K562 (cell line): ENCODE measurements around the gene CTIF. TPM values are rescaled to one million over a fixed set of nuclear protein-coding genes. Genes with fewer than 3 reads are reported as not detected.

Experiments
- ATAC-seq: fragments of 200-7000 bp; cut with Tn5 transposase; 3 replicates; pipeline ENCODE4 v1.9.1; 2020; ENCODE audit warnings: moderate library complexity
- BruUV-seq: library from RNA; stranded (reverse); fragments of 400-500 nt; replicated peaks from 2 replicates; lab custom pipeline; 2021; lab: Mats Ljungman, UMichigan
- CTCF ChIA-PET: fragments of 300-600 bp; formaldehyde crosslinking; extraction: SDS; loops from one replicate; lab custom pipeline; 2021; ENCODE audit warnings: low intra/inter-chr PET ratio; lab: Yijun Ruan, JAX
- POLR2A ChIA-PET: fragments of 300-600, 350-650 bp; sonication (Branson Sonifier 250); formaldehyde crosslinking; extraction: SDS; loops from one replicate; lab custom pipeline; 2021; ENCODE audit warnings: antibody characterized with exemption, inconsistent platforms; lab: Yijun Ruan, JAX
- DNase-seq, 4 experiments: peaks; one replicate each; pipeline versions ENCODE4 v3.0.0 to v3.0.0-alpha.2; 2011 to 2018; ENCODE audit warnings: low spot score in 3 of 4, mixed read lengths in 3 of 4; ENCODE audit errors: extremely low read depth in 1 of 4
- FAIRE-seq: peaks from 2 replicates; lab custom pipeline; 2011; peaks lifted over from hg19 to GRCh38; lab: Jason Lieb, UNC
- H2AFZ ChIP-seq: 2 replicates; pipeline ENCODE4 v1.6.0; 2011; ENCODE audit warnings: low read depth, low read length, control low read depth, inconsistent platforms
- H3K27ac ChIP-seq: fragments of 200-600 bp; 3 replicates; pipeline ENCODE4 v1.8.0; 2011; ENCODE audit warnings: low read depth, mild to moderate bottlenecking, control low read depth, inconsistent platforms, low read length, moderate library complexity, mixed read lengths; ENCODE audit errors: extremely low read depth
- H3K27me3 ChIP-seq, 2 experiments: fragments of 300-600 bp in 1 of 2; 2 replicates in 1 of 2; 3 replicates in 1 of 2; pipeline versions ENCODE4 v1.6.0 to v1.8.0; 2011; ENCODE audit warnings: inconsistent platforms in 2 of 2, low read length in 2 of 2, mild to moderate bottlenecking in 1 of 2, mixed read lengths in 1 of 2, moderate library complexity in 1 of 2; ENCODE audit not compliant: control insufficient read depth in 2 of 2, insufficient read depth in 2 of 2
- H3K36me3 ChIP-seq: fragments of 300-600 bp; 3 replicates; pipeline ENCODE4 v1.8.0; 2011; ENCODE audit warnings: mild to moderate bottlenecking, low read length, inconsistent platforms; ENCODE audit not compliant: control insufficient read depth, insufficient read depth
- H3K4me1 ChIP-seq, 2 experiments: fragments of 200-600 bp in 1 of 2; replicated peaks in 1 of 2; 2 replicates in 1 of 2; 3 replicates in 1 of 2; pipeline versions ENCODE4 v1.5.1 to v1.8.0; 2011; ENCODE audit warnings: inconsistent platforms in 2 of 2, low read length in 2 of 2, mild to moderate bottlenecking in 1 of 2, mixed read lengths in 1 of 2, moderate library complexity in 1 of 2; ENCODE audit not compliant: control insufficient read depth in 2 of 2, insufficient read depth in 2 of 2
- H3K4me2 ChIP-seq: 2 replicates; pipeline ENCODE4 v1.6.1; 2011; ENCODE audit warnings: low read length, control low read depth, inconsistent platforms, mixed read lengths; ENCODE audit not compliant: insufficient read depth
- H3K4me3 ChIP-seq: fragments of 200-600 bp; sonication (generic), shearing (Covaris generic); 2 replicates; pipeline ENCODE4 v1.5.1; 2016; ENCODE audit warnings: control low read depth, inconsistent platforms
- H3K79me2 ChIP-seq: fragments of 200-600 bp; 3 replicates; pipeline ENCODE4 v1.8.0; 2011; ENCODE audit warnings: low read length, inconsistent platforms; ENCODE audit not compliant: control insufficient read depth, insufficient read depth
- H3K9ac ChIP-seq, 2 experiments: 2 replicates each; pipeline versions ENCODE4 v1.6.0 to v1.6.1; 2011; ENCODE audit warnings: low read depth in 2 of 2, low read length in 2 of 2, control low read depth in 1 of 2, inconsistent platforms in 1 of 2, mild to moderate bottlenecking in 1 of 2, mixed read lengths in 1 of 2; ENCODE audit not compliant: insufficient read depth in 1 of 2
- H3K9me1 ChIP-seq: one replicate; pipeline ENCODE4 v1.6.0; 2011; ENCODE audit warnings: inconsistent platforms, mild to moderate bottlenecking, low read length, moderate library complexity; ENCODE audit not compliant: control insufficient read depth, insufficient read depth
- H3K9me3 ChIP-seq: replicated peaks from 2 replicates; pipeline ENCODE4 v1.5.1; 2011; ENCODE audit warnings: low read depth, low read length, inconsistent platforms; ENCODE audit not compliant: control insufficient read depth, insufficient read depth
- H4K20me1 ChIP-seq: replicated peaks from 2 replicates; pipeline ENCODE4 v1.6.1; 2011; ENCODE audit warnings: low read length, inconsistent platforms, mixed read lengths; ENCODE audit not compliant: control insufficient read depth, insufficient read depth
- ARID1B ChIP-seq: fragments of 450-650 bp; IDR thresholded peaks from 2 replicates; pipeline ENCODE4 v1.6.1; 2016; ENCODE audit warnings: antibody characterized with exemption, mild to moderate bottlenecking, inconsistent platforms
- CCNT2 ChIP-seq: IDR thresholded peaks from 2 replicates; pipeline ENCODE4 v1.6.1; 2011; ENCODE audit warnings: borderline replicate concordance, low read depth, mild to moderate bottlenecking, moderate library complexity, mixed read lengths, low read length; ENCODE audit not compliant: insufficient read length; ENCODE audit errors: extremely low read depth
- HOXB6 ChIP-seq: fragments of 250-450 bp; sonication (Bioruptor Pico); IDR thresholded peaks from 2 replicates; pipeline ENCODE4 v1.5.1; 2022; ENCODE audit warnings: mild to moderate bottlenecking, borderline replicate concordance
- NCOA1 ChIP-seq: fragments of 450-650 bp; IDR thresholded peaks from 2 replicates; pipeline ENCODE4 v1.6.1; 2016; ENCODE audit warnings: low read depth
- NCOR1 ChIP-seq: fragments of 450-650 bp; IDR thresholded peaks from 2 replicates; pipeline ENCODE4 v1.6.1; 2016; ENCODE audit warnings: mild to moderate bottlenecking, moderate library complexity
- TGIF2 ChIP-seq: sonication (generic); formaldehyde crosslinking; IDR thresholded peaks from 2 replicates; pipeline ENCODE4 v1.8.1; 2022; ENCODE audit warnings: mild to moderate bottlenecking, missing genetic modification reagents, moderate library complexity
- ZFP36 ChIP-seq: fragments of 150-350 bp; IDR thresholded peaks from 2 replicates; pipeline ENCODE4 v1.6.1; 2018; ENCODE audit warnings: low read length, low read depth; ENCODE audit not compliant: partially characterized antibody
- ZNF24 ChIP-seq: fragments of 450-650 bp; IDR thresholded peaks from 2 replicates; pipeline ENCODE4 v1.6.1; 2016
- WGBS: fragments of 100-300 bp; shearing (Covaris generic); methylation state at CpG from one replicate; pipeline ENCODE4 v1.1.6; 2016; ENCODE audit warnings: low coverage, mixed read lengths; ENCODE audit not compliant: insufficient coverage; ENCODE audit errors: missing lambda C conversion rate; 5-methylcytosine and 5-hydroxymethylcytosine counted together
- in situ Hi-C: fragments of 300-500 bp; cut with MboI; formaldehyde crosslinking; loops from 4 replicates; pipeline ENCODE4 v1.15.0; 2018; ENCODE audit warnings: inconsistent platforms, mixed read lengths
- intact Hi-C: fragments of 100-400 bp; cut with micrococcal nuclease; formaldehyde crosslinking; loops from 2 replicates; pipeline ENCODE4 v1.14.2; 2022
- polyA plus RNA-seq, 8 experiments: library from polyadenylated mRNA; depleted of rRNA in 4 of 8; stranded (reverse) in 5 of 8; unstranded in 3 of 8; fragments of >200 nt; fragmentation: Nextera tagmentation in 2 of 8; fragmentation: Illumina TruSeq in 1 of 8; extraction: Ambion mirVana in 2 of 8; extraction: Trizol in 1 of 8; gene quantifications; 2 replicates each; pipeline versions ENCODE4 v1.2.1 to v1.2.3, GENCODE V29; 2011 to 2014; ENCODE audit warnings: inconsistent platforms in 1 of 8, missing spikeins in 1 of 8
- total RNA-seq, 7 experiments: library from RNA; depleted of rRNA in 6 of 7; stranded (reverse); fragments of >200 nt in 6 of 7; fragmentation: Illumina TruSeq in 2 of 7; extraction: Trizol in 2 of 7; gene quantifications; 2 replicates each; pipeline versions ENCODE4 v1.2.1 to v1.2.3, GENCODE V29; 2011 to 2021; ENCODE audit warnings: low replicate concordance in 1 of 7
- TF ChIP-seq, protein P1 (sequence below): sonication (generic); formaldehyde crosslinking; IDR thresholded peaks from 2 replicates; pipeline ENCODE4 v1.8.0; 2022; ENCODE audit warnings: missing genetic modification reagents, mild to moderate bottlenecking, borderline replicate concordance
- TF ChIP-seq, protein P2 (sequence below): fragments of 450-650 bp; IDR thresholded peaks from 2 replicates; pipeline ENCODE4 v1.6.1; 2016; ENCODE audit warnings: antibody characterized with exemption

Gene CTIF
- total and polyA plus RNA-seq, 9 of the 15 experiments (the other 6 are each of a cell fraction or from before 2014, with no cell fraction given): 0.17 to 11.5 (median 2.2) TPM

DNA sequence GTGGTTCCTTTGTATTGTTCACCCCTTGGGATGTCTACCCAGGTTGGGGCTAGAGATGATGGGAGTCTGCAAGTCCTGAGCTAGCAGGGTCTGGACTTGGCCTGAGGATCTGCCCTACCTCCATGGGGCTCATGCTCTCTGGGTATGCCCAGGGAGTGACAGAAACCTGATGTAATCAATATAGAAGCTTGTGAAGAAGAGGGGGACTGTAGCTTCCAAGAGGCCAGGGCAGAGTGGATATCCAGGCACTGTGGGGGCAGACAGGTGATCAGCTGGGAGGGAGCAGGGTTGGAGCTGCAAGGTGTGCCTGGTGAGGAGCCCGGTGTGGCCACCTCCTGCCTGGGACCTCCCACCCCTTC lies 164.2 kb downstream of the CTIF start:
- BruUV-seq: no TSS peak
- no peak for DNase-seq

More for the DNA sequence above, 164.2 kb downstream of the CTIF start:
- FAIRE-seq: no peak
- Histone ChIP-seq H3K27me3 (no peaks in the 10 kb centered on the region), H2AFZ (no peak overlapping the region), H3K79me2 (no peaks in the 10 kb centered on the region), H3K4me1 (peaks cover 3 to 9% of the 10 kb centered on the region in 2 experiments; a peak in 3 of 5 replicates), H3K9me3 (no peaks in the 10 kb centered on the region), H3K36me3 (no peaks in the 10 kb centered on the region), H3K9me1 (no peaks in the 10 kb centered on the region), H3K27ac (no peak overlapping the region), H3K4me3 (no peak overlapping the region), H3K4me2 (no peak overlapping the region), H4K20me1 (no peaks in the 10 kb centered on the region), H3K9ac (no peak overlapping the region; a peak in 1 of 4 replicates)
- WGBS: no CpG with 5 or more reads among the region's 1 CpG
- no peak for ATAC-seq
- ChIA-PET POLR2A (interaction anchor here (0.6 kb wide), 1 partner anchor 785 kb away, joined by 3 read pairs; no protein-coding TSS in a partner anchor), CTCF (no interaction called here)
- in situ Hi-C loops (no loop called here), intact Hi-C loops (no loop called here)
- TF ChIP-seq NCOA1 (no peak), HOXB6 (CRISPR knock-in tag) (no peak), TGIF2 (CRISPR knock-in tag) (no peak), NCOR1 (no peak), CCNT2 (no peak), ARID1B (no peak), ZNF24 (no peak), ZFP36 (no peak)
- TF ChIP-seq, protein P1, sequence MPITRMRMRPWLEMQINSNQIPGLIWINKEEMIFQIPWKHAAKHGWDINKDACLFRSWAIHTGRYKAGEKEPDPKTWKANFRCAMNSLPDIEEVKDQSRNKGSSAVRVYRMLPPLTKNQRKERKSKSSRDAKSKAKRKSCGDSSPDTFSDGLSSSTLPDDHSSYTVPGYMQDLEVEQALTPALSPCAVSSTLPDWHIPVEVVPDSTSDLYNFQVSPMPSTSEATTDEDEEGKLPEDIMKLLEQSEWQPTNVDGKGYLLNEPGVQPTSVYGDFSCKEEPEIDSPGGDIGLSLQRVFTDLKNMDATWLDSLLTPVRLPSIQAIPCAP (CRISPR knock-in tag): no peak
- TF ChIP-seq, protein P2, sequence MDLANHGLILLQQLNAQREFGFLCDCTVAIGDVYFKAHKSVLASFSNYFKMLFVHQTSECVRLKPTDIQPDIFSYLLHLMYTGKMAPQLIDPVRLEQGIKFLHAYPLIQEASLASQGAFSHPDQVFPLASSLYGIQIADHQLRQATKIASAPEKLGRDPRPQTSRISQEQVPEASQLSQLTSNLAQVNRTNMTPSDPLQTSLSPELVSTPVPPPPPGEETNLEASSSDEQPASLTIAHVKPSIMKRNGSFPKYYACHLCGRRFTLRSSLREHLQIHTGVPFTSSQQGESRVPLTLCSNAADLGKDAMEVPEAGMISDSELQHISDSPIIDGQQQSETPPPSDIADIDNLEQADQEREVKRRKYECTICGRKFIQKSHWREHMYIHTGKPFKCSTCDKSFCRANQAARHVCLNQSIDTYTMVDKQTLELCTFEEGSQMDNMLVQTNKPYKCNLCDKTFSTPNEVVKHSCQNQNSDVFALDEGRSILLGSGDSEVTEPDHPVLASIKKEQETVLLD: no peak
